ENCODE measurements around the gene RBFOX2.

The RBFOX2 gene

DNA sequence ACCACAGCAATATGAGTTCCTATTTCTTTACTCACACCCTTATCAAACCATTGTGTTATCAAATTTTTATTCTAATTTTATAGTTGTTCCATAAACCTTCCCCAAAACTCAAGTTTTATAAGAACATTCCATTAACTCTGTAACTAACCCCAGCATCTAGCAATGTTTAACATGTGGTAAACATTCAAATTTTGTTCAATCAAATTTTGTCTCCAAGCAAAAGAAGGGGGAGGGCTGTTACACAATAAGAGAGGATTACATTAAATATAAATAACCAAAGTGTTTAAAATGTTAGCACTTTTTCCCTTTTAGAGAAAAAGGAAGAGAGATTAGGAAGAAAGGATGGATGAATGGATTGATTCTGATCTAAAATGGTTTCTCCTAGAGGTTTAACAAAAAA lies 20.5 kb downstream of the RBFOX2 start:
- TF ChIP-seq, protein P1, sequence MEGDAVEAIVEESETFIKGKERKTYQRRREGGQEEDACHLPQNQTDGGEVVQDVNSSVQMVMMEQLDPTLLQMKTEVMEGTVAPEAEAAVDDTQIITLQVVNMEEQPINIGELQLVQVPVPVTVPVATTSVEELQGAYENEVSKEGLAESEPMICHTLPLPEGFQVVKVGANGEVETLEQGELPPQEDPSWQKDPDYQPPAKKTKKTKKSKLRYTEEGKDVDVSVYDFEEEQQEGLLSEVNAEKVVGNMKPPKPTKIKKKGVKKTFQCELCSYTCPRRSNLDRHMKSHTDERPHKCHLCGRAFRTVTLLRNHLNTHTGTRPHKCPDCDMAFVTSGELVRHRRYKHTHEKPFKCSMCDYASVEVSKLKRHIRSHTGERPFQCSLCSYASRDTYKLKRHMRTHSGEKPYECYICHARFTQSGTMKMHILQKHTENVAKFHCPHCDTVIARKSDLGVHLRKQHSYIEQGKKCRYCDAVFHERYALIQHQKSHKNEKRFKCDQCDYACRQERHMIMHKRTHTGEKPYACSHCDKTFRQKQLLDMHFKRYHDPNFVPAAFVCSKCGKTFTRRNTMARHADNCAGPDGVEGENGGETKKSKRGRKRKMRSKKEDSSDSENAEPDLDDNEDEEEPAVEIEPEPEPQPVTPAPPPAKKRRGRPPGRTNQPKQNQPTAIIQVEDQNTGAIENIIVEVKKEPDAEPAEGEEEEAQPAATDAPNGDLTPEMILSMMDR (IDR thresholded peaks at IDR 0.05; ENCODE audit: low read depth, low read length), result no peak
- DNase-seq (ENCODE audit: extremely low read depth, low read depth), result no peak

DNA sequence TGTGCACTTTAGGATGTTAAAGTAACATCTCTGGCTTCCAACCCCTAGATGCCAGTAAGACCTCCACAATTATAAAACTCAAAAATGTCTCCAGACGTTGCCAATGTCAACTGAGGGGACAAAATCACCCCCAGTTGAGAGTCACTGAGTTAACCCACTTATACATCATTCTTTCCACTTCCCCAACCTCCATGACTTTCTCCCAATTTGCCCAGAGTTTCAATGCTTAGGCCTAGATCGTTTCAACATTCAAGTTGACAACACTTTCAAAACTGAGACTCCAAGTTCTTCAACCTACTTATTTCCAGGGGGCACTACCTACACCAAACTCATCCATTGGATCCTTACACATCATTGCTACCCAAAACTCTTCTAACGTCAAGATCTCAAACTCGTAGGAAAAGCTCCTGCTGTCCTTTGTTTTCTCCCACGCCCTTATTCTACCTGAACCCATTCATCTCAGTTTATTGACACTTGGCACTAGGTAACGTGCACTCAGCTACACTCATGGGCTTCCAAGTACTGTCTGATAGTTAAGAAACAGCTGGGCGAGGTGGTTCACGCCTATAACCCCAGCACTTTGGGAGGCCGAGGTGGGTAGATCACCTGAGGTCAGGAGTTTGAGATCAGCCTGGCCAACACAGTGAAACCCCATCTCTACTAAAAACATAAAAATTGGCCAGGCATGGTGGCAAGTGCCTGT lies 24.5 kb downstream of the RBFOX2 start:
- DNase-seq (ENCODE audit: extremely low read depth, low read depth), result no peak
- TF ChIP-seq, protein P1 (IDR thresholded peaks at IDR 0.05; ENCODE audit: low read depth, low read length), result no peak

DNA sequence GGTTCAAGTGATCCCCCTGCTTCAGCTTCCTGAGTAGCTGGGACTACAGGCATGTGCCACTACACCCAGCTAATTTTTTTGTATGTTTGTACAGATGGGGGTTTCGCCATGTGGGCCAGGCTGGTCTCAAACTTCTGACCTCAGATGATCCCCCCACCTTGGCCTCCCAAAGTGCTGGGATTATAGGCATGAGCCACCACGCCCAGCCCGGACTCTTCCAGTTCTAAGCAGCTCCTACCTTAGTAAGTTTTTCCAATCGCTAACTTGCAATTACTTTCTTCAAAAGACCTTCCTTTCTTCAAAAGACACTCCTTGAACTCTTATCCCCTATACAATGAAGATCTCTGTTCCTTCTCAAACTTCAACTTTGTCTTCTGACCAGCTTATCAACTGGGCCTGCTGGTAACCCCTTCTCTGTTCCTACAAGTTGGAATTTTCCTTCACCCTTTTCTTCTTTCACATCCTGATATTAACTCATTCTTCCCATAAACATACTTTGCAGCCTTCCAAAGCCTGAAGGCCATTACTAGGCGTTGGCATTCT lies 25.8 kb downstream of the RBFOX2 start:
- TF ChIP-seq, protein P1 (IDR thresholded peaks at IDR 0.05; ENCODE audit: low read depth, low read length), result no peak
- DNase-seq (ENCODE audit: extremely low read depth, low read depth), result no peak

DNA sequence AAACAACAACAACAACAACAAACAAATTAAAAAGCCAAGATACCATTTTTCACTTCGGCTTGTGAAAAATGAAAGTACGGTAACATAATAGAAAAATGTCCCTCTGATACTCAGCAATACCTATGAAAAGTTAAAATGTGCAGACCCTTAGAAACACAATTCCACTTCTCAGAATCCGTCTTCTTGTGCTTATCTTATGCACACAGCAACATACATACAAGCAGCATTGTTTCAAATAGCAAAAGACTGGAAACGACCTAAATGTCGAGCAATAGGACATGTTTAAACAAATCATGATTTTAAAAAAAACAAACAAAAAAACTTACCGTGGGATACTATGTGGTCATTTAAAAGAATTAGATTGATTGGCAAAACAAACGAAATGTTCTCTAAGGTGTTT lies 26.5 kb downstream of the RBFOX2 start:
- TF ChIP-seq, protein P1 (IDR thresholded peaks at IDR 0.05; ENCODE audit: low read depth, low read length), result no peak
- DNase-seq (ENCODE audit: extremely low read depth, low read depth), result no peak

DNA sequence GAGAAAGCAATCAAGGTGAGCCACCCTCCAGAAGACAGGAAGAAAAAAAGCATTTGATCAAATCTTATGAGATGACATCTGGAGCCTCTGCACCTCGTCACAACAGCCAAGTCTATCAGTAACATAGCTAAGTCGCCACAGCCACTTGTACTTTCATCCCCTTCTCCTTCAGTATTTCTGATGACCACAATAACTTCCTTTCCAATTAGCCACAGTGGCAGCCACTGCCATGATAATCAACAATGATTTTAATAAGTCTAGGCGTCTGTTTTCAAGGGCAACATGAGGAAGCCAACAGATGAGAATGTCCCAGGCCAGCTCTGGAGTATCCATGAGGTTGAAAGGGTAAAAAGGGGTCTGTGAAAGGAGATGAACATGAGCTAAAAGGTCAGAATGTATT lies 29.9 kb downstream of the RBFOX2 start:
- no peak for DNase-seq (ENCODE audit: extremely low read depth, low read depth)
- TF ChIP-seq, protein P1 (IDR thresholded peaks at IDR 0.05; ENCODE audit: low read depth, low read length), result no peak

DNA sequence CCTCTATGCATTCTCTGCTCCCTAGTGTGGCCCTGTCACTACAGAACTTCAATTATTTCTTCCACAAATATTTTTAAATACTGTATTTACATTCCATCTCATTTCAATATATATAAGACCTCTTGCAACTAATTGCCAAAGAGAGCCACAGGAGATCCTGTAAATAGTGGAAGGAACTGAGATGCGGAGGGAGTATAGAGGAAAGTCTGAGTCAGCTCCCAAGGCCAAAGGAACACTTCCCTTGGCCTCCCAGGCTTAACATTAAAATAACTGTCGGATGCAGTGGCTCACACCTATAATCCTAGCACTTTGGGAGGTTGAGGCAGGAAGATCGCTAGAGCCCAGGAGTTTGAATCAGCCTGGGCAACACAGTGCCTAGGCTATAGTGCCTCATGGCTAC lies 31.2 kb downstream of the RBFOX2 start:
- DNase-seq (ENCODE audit: extremely low read depth, low read depth), result no peak
- TF ChIP-seq, protein P1 (IDR thresholded peaks at IDR 0.05; ENCODE audit: low read depth, low read length), result no peak

DNA sequence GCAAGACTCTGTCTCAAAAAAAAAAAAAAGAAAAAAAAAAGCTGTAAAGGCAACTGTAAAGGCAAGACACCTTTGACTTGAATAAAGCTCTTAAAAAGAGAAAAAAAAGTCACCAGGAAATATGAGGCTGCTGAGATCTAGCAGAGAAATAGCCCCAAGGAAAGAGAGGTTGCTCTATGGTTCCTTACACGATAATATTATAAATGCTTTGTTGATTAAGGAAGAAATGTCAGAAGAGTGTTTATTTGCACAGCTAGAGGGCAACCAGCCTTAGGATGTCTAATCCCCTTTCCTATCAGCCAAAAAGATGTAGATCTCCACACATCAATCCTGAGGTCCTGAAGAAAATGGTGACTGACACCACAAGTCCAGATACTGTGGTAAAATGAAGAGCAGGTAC lies 32.0 kb downstream of the RBFOX2 start:
- DNase-seq (ENCODE audit: extremely low read depth, low read depth), result no peak
- TF ChIP-seq, protein P1 (IDR thresholded peaks at IDR 0.05; ENCODE audit: low read depth, low read length), result no peak

All from AG09319 (cell line).